C4-2B (cell line): ENCODE data around the gene SLC25A15.

ENCODE experiments used
- H3K27ac ChIP-seq: fragments of 450-650 bp; 2 replicates; pipeline ENCODE4 v1.5.1; 2017
- CTCF ChIP-seq: fragments of 450-650 bp; conservative IDR thresholded peaks from 2 replicates; pipeline ENCODE4 v1.5.1; 2017; ENCODE audit warnings: mild to moderate bottlenecking
- ZFX ChIP-seq: fragments of 450-650 bp; IDR thresholded peaks from 2 replicates; pipeline ENCODE4 v1.6.1; 2017

The SLC25A15 gene

DNA sequence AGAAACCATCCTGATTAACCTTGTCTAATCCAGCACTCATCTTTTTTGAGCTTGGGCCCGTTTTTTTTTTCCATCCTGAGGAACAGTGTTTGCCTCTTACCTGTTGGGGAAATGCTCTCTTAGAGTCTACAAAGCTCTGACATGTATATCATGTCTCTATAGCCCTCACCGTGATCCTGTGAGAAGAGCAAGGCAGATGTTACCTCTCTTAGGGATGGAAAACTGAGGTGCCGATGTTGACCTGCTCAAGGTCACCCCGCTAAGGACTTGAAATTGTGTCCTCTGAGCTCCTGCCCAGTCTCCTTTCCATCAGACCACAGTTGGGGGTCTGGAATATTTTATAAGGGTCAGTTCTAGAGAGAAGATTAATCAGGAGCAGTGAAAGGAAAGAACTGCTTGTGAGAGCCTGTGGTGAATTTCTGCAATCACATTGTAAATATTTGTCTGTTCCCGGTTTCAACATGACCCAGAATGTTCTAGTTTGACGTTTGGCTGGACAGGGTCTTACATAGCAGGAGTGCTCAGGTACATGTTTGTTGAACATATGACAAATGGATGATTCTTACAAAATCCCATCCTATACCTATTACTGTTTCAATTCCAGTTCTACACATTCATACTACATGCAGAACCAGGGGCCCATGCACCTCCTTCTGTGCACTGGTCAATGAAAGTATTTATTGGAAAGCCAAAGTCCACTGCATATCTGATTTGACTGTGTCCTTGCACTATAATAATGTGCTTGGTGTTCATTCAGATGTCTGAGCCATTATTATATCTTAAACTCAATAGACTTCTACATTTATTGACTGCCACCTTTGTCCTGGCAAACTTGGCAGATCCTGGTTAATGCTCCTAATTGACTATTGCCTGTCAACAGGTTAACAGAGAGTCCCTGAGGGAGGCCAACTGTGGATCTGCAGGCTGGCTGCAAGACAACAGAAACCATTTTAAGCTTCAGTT, 12.1 kb downstream of the SLC25A15 start:
- H3K27ac ChIP-seq = no peak overlapping the region
- no peak for TF ChIP-seq CTCF
- no peak for TF ChIP-seq ZFX

GRCh38 chr13:40803316-40803715, 13.9 kb downstream of the SLC25A15 start:
- no peak for TF ChIP-seq CTCF
- TF ChIP-seq ZFX = no peak
- no peak overlapping the region for H3K27ac ChIP-seq

- H3K27ac ChIP-seq = no peak overlapping the region
- TF ChIP-seq CTCF = no peak
- TF ChIP-seq ZFX = no peak
Measured at GRCh38 chr13:40806241-40806640, 16.8 kb downstream of the SLC25A15 start.

DNA sequence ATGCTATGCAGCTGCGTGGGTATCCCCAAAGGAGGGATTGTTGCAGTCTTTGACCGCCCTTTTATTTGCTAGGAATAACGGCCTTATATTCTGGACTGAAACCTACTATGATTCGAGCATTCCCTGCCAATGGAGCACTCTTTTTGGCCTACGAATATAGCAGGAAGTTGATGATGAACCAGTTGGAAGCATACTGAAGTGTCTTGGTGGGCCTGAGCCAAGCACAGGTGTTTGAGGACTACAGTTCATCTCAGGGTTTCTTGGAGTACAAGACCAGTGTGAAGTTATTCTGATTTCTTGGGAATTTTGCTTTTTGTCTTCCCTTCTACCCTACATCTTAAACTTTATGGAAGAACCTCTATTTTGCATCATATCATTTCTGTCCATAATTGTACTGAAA, 20.1 kb downstream of the SLC25A15 start:
- no peak for TF ChIP-seq CTCF
- TF ChIP-seq ZFX = no peak
- H3K27ac ChIP-seq = no peak overlapping the region

DNA sequence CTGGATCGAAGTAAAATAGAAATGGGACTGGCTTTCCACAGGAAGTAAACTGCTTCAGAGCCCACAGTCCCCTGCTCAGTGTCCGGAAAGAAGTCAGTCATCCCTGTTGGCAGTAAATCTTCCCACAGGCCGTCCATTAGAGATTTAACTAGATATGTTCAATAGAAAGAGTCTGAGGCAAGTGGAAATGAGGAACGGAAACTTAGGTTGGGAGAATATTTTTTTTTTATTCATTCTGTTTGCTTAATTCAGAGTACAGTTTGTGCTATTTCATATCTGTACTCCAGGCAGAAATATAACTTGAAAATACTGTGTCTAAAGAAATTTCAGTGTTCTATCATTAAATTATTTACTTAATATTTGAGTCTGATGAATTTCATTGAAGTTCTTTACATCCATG, 22.7 kb downstream of the SLC25A15 start:
- TF ChIP-seq ZFX (no peak), CTCF (no peak)
- no peak overlapping the region for H3K27ac ChIP-seq

DNA sequence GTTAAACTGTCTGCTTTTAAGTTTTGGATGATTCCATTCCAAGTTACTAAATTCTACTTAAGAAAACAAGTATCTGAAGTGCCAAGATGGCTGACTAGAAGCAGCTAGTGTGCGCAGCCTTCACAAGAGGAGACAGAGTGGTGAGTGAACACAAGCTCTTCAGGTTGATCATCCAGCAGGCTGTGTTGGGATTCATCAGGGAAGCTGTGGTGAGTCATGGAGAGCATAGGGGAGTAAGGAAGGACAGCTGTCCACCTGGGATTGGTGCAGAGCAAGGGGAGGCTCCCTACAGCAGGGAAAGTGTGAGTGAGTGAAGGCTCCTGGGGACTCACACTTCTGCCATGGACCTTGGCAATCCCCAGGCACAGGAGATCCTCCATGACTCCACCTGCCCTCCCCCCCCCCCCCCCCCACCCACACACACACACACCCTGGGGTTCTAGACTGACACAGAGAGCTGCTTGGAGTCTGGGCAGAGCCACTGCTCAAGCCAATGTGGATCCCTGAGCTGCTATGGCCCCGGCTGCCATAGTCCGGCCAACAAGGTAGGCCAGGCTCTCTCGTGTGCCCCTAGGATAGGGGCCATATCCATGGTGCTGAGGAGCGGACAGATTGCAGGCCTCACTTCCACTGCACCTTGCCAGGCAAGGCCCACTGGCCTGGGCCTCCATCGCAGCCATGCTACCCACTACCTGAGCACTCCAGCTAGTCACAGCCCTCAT, 23.5 kb downstream of the SLC25A15 start:
- no peak overlapping the region for H3K27ac ChIP-seq
- TF ChIP-seq CTCF (no peak), ZFX (no peak)
